ENCODE results near the gene TRAF1. TPM values are rescaled to one million over a fixed set of nuclear protein-coding genes. Genes with fewer than 3 reads are reported as not detected.

Gene TRAF1
- total RNA-seq, 1 experiment from 2014 or later, result 5.7 TPM

GRCh38 chr9:120941046-120941770 lies 14.6 kb upstream of the TRAF1 start:
- DNase-seq (ENCODE audit: low read depth), result peak; percentile 37

GRCh38 chr9:120940573-120940972 lies 14.0 kb upstream of the TRAF1 start:
- DNase-seq (ENCODE audit: low read depth), result no peak

GRCh38 chr9:120938851-120939250 lies 12.3 kb upstream of the TRAF1 start:
- no peak for DNase-seq (ENCODE audit: low read depth)

DNA sequence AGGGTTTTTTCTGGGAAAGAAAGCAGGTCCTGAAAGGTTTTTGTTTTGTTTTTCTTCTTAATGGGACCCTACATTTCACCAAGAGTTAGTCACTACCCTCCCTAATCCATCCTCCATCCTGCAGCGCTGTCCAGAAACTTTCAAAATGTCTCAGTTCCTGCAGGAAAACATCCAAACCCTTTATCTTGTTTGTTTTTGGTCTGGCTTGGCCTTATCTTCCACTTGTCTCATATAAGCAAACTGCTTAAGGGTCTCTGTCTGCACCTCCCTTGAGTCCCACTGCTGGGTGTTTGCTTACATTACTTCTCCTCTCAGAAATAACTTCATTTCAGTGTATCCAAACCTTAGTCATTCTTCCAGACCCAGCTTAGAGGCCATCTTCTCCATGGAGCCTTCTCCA lies 11.0 kb upstream of the TRAF1 start:
- DNase-seq (ENCODE audit: low read depth), result peak; percentile 40

DNA sequence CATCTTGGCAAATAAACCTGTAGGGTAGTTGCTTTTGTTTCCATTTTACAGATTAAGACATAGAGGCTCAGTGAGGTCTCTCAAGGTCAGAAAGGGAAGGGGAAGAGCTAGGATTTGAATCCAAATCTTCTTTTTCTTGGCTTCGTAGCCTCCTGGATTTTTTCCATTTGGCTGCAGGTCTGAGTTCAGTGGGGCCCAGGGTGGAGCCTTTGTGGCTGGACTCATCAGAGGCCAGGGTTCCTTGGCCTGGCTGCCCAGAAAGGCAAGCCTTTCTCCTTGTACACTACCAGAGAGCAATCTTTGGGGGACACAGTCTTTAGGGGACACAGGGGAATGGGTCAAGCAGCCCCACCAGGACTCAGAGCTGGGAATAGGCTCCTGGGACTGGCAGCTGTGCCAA lies 10.5 kb upstream of the TRAF1 start:
- no peak for DNase-seq (ENCODE audit: low read depth)

DNA sequence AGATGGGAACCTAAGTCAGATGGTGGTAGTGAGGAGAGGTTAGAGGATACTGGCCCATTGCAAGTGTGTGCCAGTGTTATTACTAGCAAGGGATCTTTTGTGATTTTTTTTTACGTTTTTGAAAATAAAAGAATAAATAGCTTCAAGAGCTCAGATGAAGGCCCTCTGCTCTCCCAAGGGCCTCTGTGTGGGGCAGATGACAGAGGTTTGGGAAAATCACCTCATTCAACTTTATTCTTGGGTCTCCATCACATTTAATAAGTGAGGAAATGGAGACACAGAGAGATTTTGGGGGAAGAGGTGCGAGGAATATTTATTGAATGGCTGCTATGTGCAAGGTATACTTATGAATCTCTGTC lies 10.1 kb upstream of the TRAF1 start:
- DNase-seq (ENCODE audit: low read depth), result no peak

- peak; percentile 97 for DNase-seq (ENCODE audit: low read depth)
These were observed 9.6 kb upstream of the TRAF1 start for GRCh38 chr9:120936011-120936763.

GRCh38 chr9:120935383-120935857 lies 8.8 kb upstream of the TRAF1 start:
- peak; percentile 98 for DNase-seq (ENCODE audit: low read depth)

DNA sequence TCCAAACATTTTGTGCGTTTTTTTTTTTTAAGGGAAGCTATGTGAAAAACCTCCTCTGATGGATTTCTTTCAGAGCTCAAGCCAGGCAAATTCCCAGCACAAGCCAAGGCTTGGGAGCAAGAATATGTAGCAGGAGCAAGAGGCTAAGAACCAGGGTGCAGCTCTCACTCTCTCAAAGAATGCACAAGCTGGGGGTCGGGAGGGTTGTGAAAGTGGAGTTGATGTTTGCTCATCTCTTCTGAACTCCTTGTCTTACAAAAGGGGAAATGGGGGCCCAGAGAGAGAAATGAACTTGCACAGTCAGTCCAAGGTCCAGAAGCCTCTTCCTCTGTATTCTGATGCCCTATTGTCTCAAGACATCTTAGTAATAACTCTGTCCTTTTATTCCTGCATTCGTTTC lies 7.7 kb upstream of the TRAF1 start:
- DNase-seq (ENCODE audit: low read depth), result no peak

GRCh38 chr9:120933310-120934055 lies 6.9 kb upstream of the TRAF1 start:
- no peak for DNase-seq (ENCODE audit: low read depth)

- DNase-seq (ENCODE audit: low read depth), result no peak
These were observed 5.7 kb upstream of the TRAF1 start for GRCh38 chr9:120932086-120932823.

DNA sequence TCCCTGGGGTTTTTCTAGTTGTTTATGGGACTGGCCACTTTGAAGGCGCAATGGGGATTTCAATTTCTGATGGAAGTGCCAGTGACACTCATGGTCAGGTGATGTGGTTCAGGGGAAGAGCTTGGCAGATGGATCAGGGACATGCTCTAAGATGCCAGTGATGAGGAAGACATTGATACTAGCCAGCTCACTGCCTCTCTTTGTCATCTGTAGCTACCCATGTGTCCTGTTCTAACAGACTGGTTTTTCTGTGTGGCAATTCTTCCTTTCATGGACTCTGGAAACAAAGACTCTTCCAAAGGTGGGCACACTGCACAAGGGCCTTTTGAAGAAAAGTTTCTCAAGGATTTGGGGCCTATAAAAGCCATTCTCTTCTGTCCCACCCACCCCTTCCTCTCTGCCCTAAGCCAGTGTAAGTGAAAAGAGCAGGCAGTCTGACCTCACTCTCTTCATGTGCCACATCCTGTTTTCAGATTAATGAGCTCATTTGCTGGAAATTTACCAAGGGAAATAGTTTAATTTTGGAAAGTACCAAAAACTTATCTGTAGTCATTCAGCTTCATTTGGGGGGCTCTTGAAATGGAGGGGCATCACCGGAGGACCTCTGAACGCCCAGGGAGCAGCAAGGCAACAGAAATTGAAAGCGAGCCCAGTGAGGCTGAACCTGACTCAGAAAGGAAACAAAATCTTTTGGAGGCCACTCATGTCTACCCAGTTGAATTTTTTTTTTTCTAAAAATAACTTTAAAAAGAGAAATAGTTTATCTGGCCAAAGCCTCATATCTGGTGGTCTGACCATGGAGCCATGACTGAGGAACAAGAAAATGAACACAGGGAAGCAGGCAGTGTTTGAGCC lies 4.9 kb upstream of the TRAF1 start:
- DNase-seq (ENCODE audit: low read depth), result peak; percentile 74

- no peak for DNase-seq (ENCODE audit: low read depth)
These were observed 2.7 kb upstream of the TRAF1 start for GRCh38 chr9:120929229-120929791.

DNA sequence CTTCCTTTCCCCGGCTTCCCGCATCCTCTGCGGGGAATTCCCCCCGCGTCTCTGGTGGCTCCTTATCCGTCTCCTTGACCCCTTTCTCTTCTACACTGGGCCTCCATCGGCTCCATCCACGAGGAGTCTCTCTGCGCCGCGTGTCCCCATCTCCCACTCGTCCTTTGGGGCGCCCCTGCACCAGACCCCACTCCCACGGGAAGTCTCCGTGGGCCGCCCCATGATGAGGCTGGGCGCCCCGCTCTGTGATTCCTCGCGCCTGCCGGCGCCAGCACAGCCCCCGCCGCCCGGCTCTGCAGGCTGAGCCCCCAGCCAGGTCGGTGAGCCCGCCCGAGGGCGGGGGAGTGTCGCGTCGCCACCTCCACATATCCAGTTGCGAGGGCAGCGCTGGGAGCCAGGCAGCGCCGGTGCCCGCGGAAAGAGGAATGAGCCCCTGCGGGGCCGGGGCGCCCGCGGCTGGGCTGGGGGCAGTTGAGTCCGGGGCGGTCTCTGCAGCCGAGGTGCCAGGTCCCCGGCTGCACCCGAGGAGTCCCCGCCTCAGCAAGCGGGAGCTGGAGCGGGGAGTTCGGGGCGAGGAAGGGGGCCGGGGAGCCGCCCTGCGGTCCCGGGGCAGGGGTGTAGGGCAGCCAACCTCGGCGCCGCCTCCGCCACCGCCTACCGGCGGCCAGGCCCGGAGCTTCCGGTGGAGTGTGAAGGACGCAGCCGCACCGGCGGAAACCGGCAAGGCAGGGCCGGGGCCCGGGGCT lies 2.1 kb upstream of the TRAF1 start:
- DNase-seq (ENCODE audit: low read depth), result peak; percentile 36

DNA sequence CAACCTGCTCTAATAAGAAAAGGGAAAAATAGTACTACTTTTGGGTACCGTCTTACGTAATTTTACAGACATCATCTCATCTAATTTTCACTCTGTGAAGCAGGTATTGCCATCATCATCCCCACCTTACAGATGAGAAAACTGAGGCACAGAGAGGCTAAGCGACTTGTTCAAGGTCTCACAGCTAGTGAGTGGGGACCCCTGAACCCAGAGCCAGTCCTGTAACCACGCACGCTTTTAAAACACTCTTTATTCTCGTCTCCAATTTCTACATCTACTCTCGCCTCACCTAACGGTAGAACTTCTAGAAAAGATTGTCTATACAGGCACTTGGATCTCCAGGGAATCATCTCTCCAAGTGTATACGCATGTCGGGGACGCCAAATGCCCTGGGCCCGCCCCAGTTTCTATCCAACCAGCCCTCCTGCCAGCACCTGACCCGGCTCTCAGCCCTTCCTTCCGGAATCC lies 1.5 kb upstream of the TRAF1 start:
- DNase-seq (ENCODE audit: low read depth), result no peak

- no peak for DNase-seq (ENCODE audit: low read depth)
These were observed 846 bp upstream of the TRAF1 start for GRCh38 chr9:120927269-120928014.

- DNase-seq (ENCODE audit: low read depth), result peak; percentile 99
These were observed 830 bp downstream of the TRAF1 start for GRCh38 chr9:120925535-120926396.
